GM19324 (cell line): ENCODE results near the gene ANO7.

ENCODE experiments used
- ATAC-seq: cut with Tn5 transposase; IDR thresholded peaks from one replicate; pipeline ENCODE4 v1.9.1; 2021; ENCODE audit warnings: mild to moderate bottlenecking, moderate library complexity; ENCODE audit not compliant: unreplicated experiment, low FRiP score

Gene ANO7

GRCh38 chr2:241268306-241268705 is 79.8 kb downstream of the ANO7 start:
- no peak for ATAC-seq

- ATAC-seq = no peak
Observed at GRCh38 chr2:241268716-241269445, 80.4 kb downstream of the ANO7 start.

GRCh38 chr2:241269707-241270520 is 81.4 kb downstream of the ANO7 start:
- ATAC-seq = no peak

- no peak for ATAC-seq
Observed at GRCh38 chr2:241270531-241270930, 82.1 kb downstream of the ANO7 start.

GRCh38 chr2:241271706-241272302 is 83.3 kb downstream of the ANO7 start:
- ATAC-seq = peak; percentile 47

GRCh38 chr2:241272303-241273209 is 84.1 kb downstream of the ANO7 start:
- peak; percentile 48 for ATAC-seq

- ATAC-seq = no peak
Observed at GRCh38 chr2:241273210-241274020, 84.9 kb downstream of the ANO7 start.

GRCh38 chr2:241274127-241274526 is 85.7 kb downstream of the ANO7 start:
- ATAC-seq = no peak
